Measurements from ENCODE around the gene TRNAU1AP.
"Not testable (repeated sequence)": the region's sequence is repeated elsewhere in the genome, so short reads cannot be mapped to it uniquely, and the experiment has no call there.

TRNAU1AP gene

GRCh38 chr1:28540651-28541050 is 12.2 kb upstream of the TRNAU1AP start:
- no peak overlapping the region for H3K27ac ChIP-seq (ENCODE audit: low read depth, low read length)

GRCh38 chr1:28541414-28542015 is 11.4 kb upstream of the TRNAU1AP start:
- H3K9me2 ChIP-seq (replicated peaks; ENCODE audit: control insufficient read depth, low read length); H3K4me2 ChIP-seq (ENCODE audit: low read length); H3K4me3 ChIP-seq (ENCODE audit: low read length); H4K20me1 ChIP-seq (ENCODE audit: control insufficient read depth, insufficient read depth, low read depth, low read length); H3K4me1 ChIP-seq (ENCODE audit: control insufficient read depth, low read length); H3K27ac ChIP-seq (ENCODE audit: low read depth, low read length); H3K9me3 ChIP-seq (ENCODE audit: control insufficient read depth, insufficient read depth, low read length); H3K79me2 ChIP-seq (ENCODE audit: control insufficient read depth, low read length); H3K27me3 ChIP-seq (ENCODE audit: control insufficient read depth, low read length): not testable (repeated sequence)
- peaks cover 27% of the 10 kb centered on the region for H3K36me3 ChIP-seq (ENCODE audit: control insufficient read depth, low read length)
- H3F3A ChIP-seq (ENCODE audit: control insufficient read depth, insufficient read depth) = peaks cover 12% of the 10 kb centered on the region

More at GRCh38 chr1:28540651-28541050, 12.2 kb upstream of the TRNAU1AP start:
- Histone ChIP-seq H3K27me3 (ENCODE audit: control insufficient read depth, low read length) (no peaks in the 10 kb centered on the region), H3K4me1 (ENCODE audit: control insufficient read depth, low read length) (no peaks in the 10 kb centered on the region), H3K4me3 (ENCODE audit: low read length) (no peak overlapping the region), H3K79me2 (ENCODE audit: control insufficient read depth, low read length) (no peaks in the 10 kb centered on the region), H4K20me1 (ENCODE audit: control insufficient read depth, insufficient read depth, low read depth, low read length) (no peaks in the 10 kb centered on the region), H3F3A (ENCODE audit: control insufficient read depth, insufficient read depth) (peaks cover 12% of the 10 kb centered on the region), H3K4me2 (ENCODE audit: low read length) (no peak overlapping the region), H3K9me2 (replicated peaks; ENCODE audit: control insufficient read depth, low read length) (no peaks in the 10 kb centered on the region), H3K36me3 (ENCODE audit: control insufficient read depth, low read length) (peaks cover 36% of the 10 kb centered on the region), H3K9me3 (ENCODE audit: control insufficient read depth, insufficient read depth, low read length) (no peaks in the 10 kb centered on the region)
- TF ChIP-seq EZH2phosphoT487 (IDR thresholded peaks at IDR 0.05; ENCODE audit: borderline replicate concordance, low read length) = no peak
- TF ChIP-seq CTCF (IDR thresholded peaks at IDR 0.05; ENCODE audit: low read depth, low read length, poor library complexity, severe bottlenecking) = no peak

DNA sequence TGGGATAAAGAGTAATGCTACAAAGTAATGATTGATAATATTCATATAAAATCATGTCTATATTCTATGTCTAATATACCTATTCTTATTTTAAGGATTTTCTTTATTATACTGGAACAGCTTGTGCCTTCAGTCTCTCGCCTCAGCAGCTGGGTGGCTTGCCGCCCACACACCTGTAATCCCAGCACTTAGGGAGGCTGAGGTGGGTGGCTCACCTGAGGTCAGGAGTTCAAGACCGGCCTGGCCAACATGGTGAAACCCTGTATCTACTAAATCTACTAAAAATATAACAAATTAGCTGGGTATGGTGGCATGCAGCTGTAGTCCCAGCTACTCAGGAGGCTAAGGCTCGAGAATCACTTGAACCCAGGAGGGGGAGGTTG is 7.6 kb upstream of the TRNAU1AP start:
- Histone ChIP-seq H3K9me3 (ENCODE audit: control insufficient read depth, insufficient read depth, low read length) (no peaks in the 10 kb centered on the region), H3K79me2 (ENCODE audit: control insufficient read depth, low read length) (no peaks in the 10 kb centered on the region), H3K36me3 (ENCODE audit: control insufficient read depth, low read length) (no peaks in the 10 kb centered on the region; the same call in 1 of the 2 replicates), H3F3A (ENCODE audit: control insufficient read depth, insufficient read depth) (peaks cover 4% of the 10 kb centered on the region), H4K20me1 (ENCODE audit: control insufficient read depth, insufficient read depth, low read depth, low read length) (no peaks in the 10 kb centered on the region), H3K4me3 (ENCODE audit: low read length) (no peak overlapping the region), H3K27ac (ENCODE audit: low read depth, low read length) (no peak overlapping the region), H3K4me2 (ENCODE audit: low read length) (no peak overlapping the region), H3K9me2 (replicated peaks; ENCODE audit: control insufficient read depth, low read length) (no peaks in the 10 kb centered on the region), H3K27me3 (ENCODE audit: control insufficient read depth, low read length) (no peaks in the 10 kb centered on the region), H3K4me1 (ENCODE audit: control insufficient read depth, low read length) (peaks cover 3% of the 10 kb centered on the region; the same call in 1 of the 2 replicates)
- TF ChIP-seq EZH2phosphoT487 (IDR thresholded peaks at IDR 0.05; ENCODE audit: borderline replicate concordance, low read length) (no peak), CTCF (IDR thresholded peaks at IDR 0.05; ENCODE audit: low read depth, low read length, poor library complexity, severe bottlenecking) (no peak)

GRCh38 chr1:28548318-28548717 is 4.6 kb upstream of the TRNAU1AP start:
- Histone ChIP-seq H3K4me1 (ENCODE audit: control insufficient read depth, low read length) (peaks cover 21% of the 10 kb centered on the region), H3K36me3 (ENCODE audit: control insufficient read depth, low read length) (peaks cover 3% of the 10 kb centered on the region; the same call in 1 of the 2 replicates), H3K27ac (ENCODE audit: low read depth, low read length) (no peak overlapping the region), H3K4me3 (ENCODE audit: low read length) (no peak overlapping the region), H3K4me2 (ENCODE audit: low read length) (no peak overlapping the region), H4K20me1 (ENCODE audit: control insufficient read depth, insufficient read depth, low read depth, low read length) (no peaks in the 10 kb centered on the region), H3K9me2 (replicated peaks; ENCODE audit: control insufficient read depth, low read length) (no peaks in the 10 kb centered on the region), H3K9me3 (ENCODE audit: control insufficient read depth, insufficient read depth, low read length) (no peaks in the 10 kb centered on the region), H3K79me2 (ENCODE audit: control insufficient read depth, low read length) (peaks cover 5% of the 10 kb centered on the region), H3K27me3 (ENCODE audit: control insufficient read depth, low read length) (no peaks in the 10 kb centered on the region), H3F3A (ENCODE audit: control insufficient read depth, insufficient read depth) (0 out of 2 replicates have a peak, but pooled peaks cover 5% of the 10 kb centered on the region)
- TF ChIP-seq CTCF (IDR thresholded peaks at IDR 0.05; ENCODE audit: low read depth, low read length, poor library complexity, severe bottlenecking) (no peak), EZH2phosphoT487 (IDR thresholded peaks at IDR 0.05; ENCODE audit: borderline replicate concordance, low read length) (no peak)

Measured in DOHH2 (cell line).